Effector CD8-positive, alpha-beta T cell (primary cell): ENCODE measurements around the gene ZNF280B.
"Not testable (repeated sequence)": the region's sequence is repeated elsewhere in the genome, so short reads cannot be mapped to it uniquely, and the experiment has no call there.

Experiments used
- DNase-seq: peaks from one replicate; lab custom pipeline; 2025; lab: John Stamatoyannopoulos, UW

The ZNF280B gene

GRCh38 chr22:22535662-22536061 lies 27.1 kb upstream of the ZNF280B start:
- DNase-seq = no peak

GRCh38 chr22:22534604-22535415 lies 26.3 kb upstream of the ZNF280B start:
- no peak for DNase-seq

GRCh38 chr22:22533863-22534262 lies 25.3 kb upstream of the ZNF280B start:
- DNase-seq = no peak

GRCh38 chr22:22533417-22533816 lies 24.9 kb upstream of the ZNF280B start:
- no peak for DNase-seq

- DNase-seq = not testable (repeated sequence)
These were observed 24.1 kb upstream of the ZNF280B start for GRCh38 chr22:22532547-22533071.

GRCh38 chr22:22531770-22532546 lies 23.4 kb upstream of the ZNF280B start:
- DNase-seq = no peak

- no peak for DNase-seq
These were observed 20.2 kb upstream of the ZNF280B start for GRCh38 chr22:22528780-22529179.

- DNase-seq = no peak
These were observed 18.8 kb upstream of the ZNF280B start for GRCh38 chr22:22527312-22527711.

- no peak for DNase-seq
These were observed 17.8 kb upstream of the ZNF280B start for GRCh38 chr22:22526125-22526912.

- no peak for DNase-seq
These were observed 15.0 kb upstream of the ZNF280B start for GRCh38 chr22:22523494-22523893.

GRCh38 chr22:22521631-22522030 lies 13.1 kb upstream of the ZNF280B start:
- no peak for DNase-seq

GRCh38 chr22:22520667-22521602 lies 12.4 kb upstream of the ZNF280B start:
- DNase-seq = no peak

- no peak for DNase-seq
These were observed 11.6 kb upstream of the ZNF280B start, which contains the start of gene ZNF280A for GRCh38 chr22:22520020-22520656. TSS of gene ZNF280A (minus strand) at chr22:22520270. CDS start at chr22:22515630, 4,640 bp downstream.

- no peak for DNase-seq
These were observed 11.0 kb upstream of the ZNF280B start for GRCh38 chr22:22519591-22519990.

GRCh38 chr22:22516992-22517391 lies 8.4 kb upstream of the ZNF280B start:
- DNase-seq = no peak

- DNase-seq = no peak
These were observed 7.3 kb upstream of the ZNF280B start for GRCh38 chr22:22515890-22516289.

GRCh38 chr22:22514431-22514830 lies 5.9 kb upstream of the ZNF280B start:
- DNase-seq = not testable (repeated sequence)

- DNase-seq = no peak
These were observed 5.1 kb upstream of the ZNF280B start for GRCh38 chr22:22513619-22514018.

GRCh38 chr22:22512951-22513350 lies 4.4 kb upstream of the ZNF280B start:
- no peak for DNase-seq

GRCh38 chr22:22510833-22511232 lies 2.3 kb upstream of the ZNF280B start:
- not testable (repeated sequence) for DNase-seq
